Upper lobe of left lung (tissue), 6 donors: ENCODE measurements around the gene HYAL4. TPM values are rescaled to one million over a fixed set of nuclear protein-coding genes. Genes with fewer than 3 reads are reported as not detected.

Source experiments
- ATAC-seq, 2 donors: fragments of 200-7000 bp; cut with Tn5 transposase; one replicate each; pipeline ENCODE4 v1.9.1; 2022; ENCODE audit warnings: mild to moderate bottlenecking in 2 of 2, moderate library complexity in 2 of 2; ENCODE audit not compliant: low FRiP score in 2 of 2
- DNase-seq, 2 donors: peaks; one replicate each; pipeline ENCODE4 v3.0.0-alpha.2; 2019 to 2020
- H3K27ac ChIP-seq, 4 donors: fragments of 200-600 bp; sonication (generic); one replicate each; pipeline ENCODE4 v1.5.1; 2016 to 2019
- H3K27me3 ChIP-seq, 4 donors: fragments of 200-600 bp; sonication (generic); one replicate each; pipeline ENCODE4 v1.5.1; 2017 to 2019
- H3K36me3 ChIP-seq, 4 donors: fragments of 200-600 bp; sonication (generic); one replicate each; pipeline ENCODE4 v1.5.1; 2016 to 2019
- H3K4me1 ChIP-seq, 4 donors: fragments of 200-600 bp; sonication (generic); one replicate each; pipeline ENCODE4 v1.5.1; 2018 to 2019
- H3K4me3 ChIP-seq, 4 donors: fragments of 200-600 bp; sonication (generic); one replicate each; pipeline ENCODE4 v1.5.1; 2017 to 2019; ENCODE audit warnings: mild to moderate bottlenecking in 2 of 4, moderate library complexity in 1 of 4
- H3K9me3 ChIP-seq, 4 donors: fragments of 200-600 bp; sonication (generic); one replicate each; pipeline ENCODE4 v1.5.1; 2018 to 2019
- CTCF ChIP-seq, 6 experiments: fragments of 450-650 bp in 4 of 6; fragments of 200-600 bp in 2 of 6; sonication (generic) in 2 of 6; IDR thresholded peaks; one replicate each; pipeline ENCODE4 v1.5.1; 2016 to 2019; ENCODE audit warnings: antibody characterized with exemption in 6 of 6
- EP300 ChIP-seq, 4 donors: sonication (generic); formaldehyde crosslinking; IDR thresholded peaks; one replicate each; pipeline ENCODE4 v1.5.1; 2017; ENCODE audit warnings: antibody characterized with exemption in 4 of 4, control low read depth in 2 of 4
- POLR2A ChIP-seq, 4 donors: fragments of 450-650 bp; IDR thresholded peaks; one replicate each; pipeline ENCODE4 v1.5.1; 2016 to 2017; ENCODE audit warnings: antibody characterized with exemption in 4 of 4, mild to moderate bottlenecking in 2 of 4
- POLR2AphosphoS5 ChIP-seq, 2 donors: sonication (generic); formaldehyde crosslinking; IDR thresholded peaks; one replicate each; pipeline ENCODE4 v1.5.1; 2017; ENCODE audit warnings: antibody characterized with exemption in 2 of 2
- WGBS, 2 donors: methylation state at CpG; one replicate each; pipeline ENCODE4 v1.1.5; 2017 to 2018; 5-methylcytosine and 5-hydroxymethylcytosine counted together
- total RNA-seq, 6 donors: library from RNA; depleted of rRNA in 4 of 6; stranded (reverse); fragments of >200 nt in 4 of 6; gene quantifications; one replicate each; pipeline versions ENCODE4 v1.1.0 to v1.2.1, GENCODE V29; 2016 to 2021
- donor health status: DM: no; HTN: no; CAD: no; lungs with moderate emphysema.
- donor health status: DM: no; HTN: yes; CAD: no; lungs with severe emphysema.

The HYAL4 gene
- total RNA-seq, 6 donors from 2014 or later, result not detected

GRCh38 chr7:123862775-123863174 is 17.8 kb downstream of the HYAL4 start:
- Histone ChIP-seq H3K36me3 (no peaks in the 10 kb centered on the region), H3K4me3 (no peak overlapping the region), H3K4me1 (peaks cover 0 to 5% (median 1%) of the 10 kb centered on the region in 4 donors), H3K9me3 (no peaks in the 10 kb centered on the region), H3K27me3 (no peaks in the 10 kb centered on the region), H3K27ac (no peak overlapping the region)
- ATAC-seq (no peak), DNase-seq (no peak)
- no peak for TF ChIP-seq EP300 (IDR thresholded peaks at IDR 0.05)
- no peak for TF ChIP-seq POLR2A (IDR thresholded peaks at IDR 0.05)
- TF ChIP-seq POLR2AphosphoS5 (IDR thresholded peaks at IDR 0.05), result no peak
- TF ChIP-seq CTCF (IDR thresholded peaks at IDR 0.05), result no peak

- 86 to 92% methylated on average over 1 of the region's 1 CpG for WGBS, 2 donors
- H3K27ac ChIP-seq, result no peak overlapping the region
- DNase-seq (no peak), ATAC-seq (no peak)
- no peaks in the 10 kb centered on the region for H3K27me3 ChIP-seq
- H3K9me3 ChIP-seq, result no peaks in the 10 kb centered on the region
- no peak for TF ChIP-seq POLR2A (IDR thresholded peaks at IDR 0.05)
- no peak for TF ChIP-seq CTCF (IDR thresholded peaks at IDR 0.05)
- TF ChIP-seq POLR2AphosphoS5 (IDR thresholded peaks at IDR 0.05), result no peak
- TF ChIP-seq EP300 (IDR thresholded peaks at IDR 0.05), result no peak
- no peak overlapping the region for H3K4me3 ChIP-seq
- H3K36me3 ChIP-seq, result no peaks in the 10 kb centered on the region
- H3K4me1 ChIP-seq, result peaks cover 0 to 5% (median 1%) of the 10 kb centered on the region in 4 donors
These were observed 18.5 kb downstream of the HYAL4 start for GRCh38 chr7:123863461-123863860.

GRCh38 chr7:123864012-123864411 is 19.0 kb downstream of the HYAL4 start:
- peaks cover 0 to 5% (median 1%) of the 10 kb centered on the region in 4 donors for H3K4me1 ChIP-seq
- H3K9me3 ChIP-seq, result no peaks in the 10 kb centered on the region
- ATAC-seq, result no peak
- no peak for TF ChIP-seq EP300 (IDR thresholded peaks at IDR 0.05)
- TF ChIP-seq POLR2AphosphoS5 (IDR thresholded peaks at IDR 0.05), result no peak
- no peak for TF ChIP-seq CTCF (IDR thresholded peaks at IDR 0.05)
- TF ChIP-seq POLR2A (IDR thresholded peaks at IDR 0.05), result no peak
- no peaks in the 10 kb centered on the region for H3K36me3 ChIP-seq
- no peaks in the 10 kb centered on the region for H3K27me3 ChIP-seq
- WGBS, 2 donors, result 33 to 76% methylated on average over 1 of the region's 1 CpG
- DNase-seq, result no peak
- no peak overlapping the region for H3K27ac ChIP-seq
- H3K4me3 ChIP-seq, result no peak overlapping the region

- no peaks in the 10 kb centered on the region for H3K27me3 ChIP-seq
- ATAC-seq, result no peak
- peaks cover 0 to 5% (median 1%) of the 10 kb centered on the region in 4 donors for H3K4me1 ChIP-seq
- DNase-seq, result no peak
- no peak overlapping the region for H3K27ac ChIP-seq
- no peak for TF ChIP-seq EP300 (IDR thresholded peaks at IDR 0.05)
- no peaks in the 10 kb centered on the region for H3K36me3 ChIP-seq
- WGBS, 2 donors, result 77 to 79% methylated on average over 3 of the region's 3 CpGs
- no peaks in the 10 kb centered on the region for H3K9me3 ChIP-seq
- no peak overlapping the region for H3K4me3 ChIP-seq
These were observed 19.5 kb downstream of the HYAL4 start for GRCh38 chr7:123864436-123864835.

GRCh38 chr7:123864966-123865365 is 20.0 kb downstream of the HYAL4 start:
- Histone ChIP-seq H3K27ac (no peak overlapping the region), H3K36me3 (no peaks in the 10 kb centered on the region), H3K27me3 (no peaks in the 10 kb centered on the region), H3K4me1 (peaks cover 0 to 5% (median 1%) of the 10 kb centered on the region in 4 donors), H3K9me3 (no peaks in the 10 kb centered on the region), H3K4me3 (no peak overlapping the region)
- WGBS, 2 donors, result 62 to 67% methylated on average over 1 of the region's 1 CpG
- DNase-seq (no peak), ATAC-seq (no peak)
- TF ChIP-seq POLR2A (IDR thresholded peaks at IDR 0.05) (no peak), POLR2AphosphoS5 (IDR thresholded peaks at IDR 0.05) (no peak), EP300 (IDR thresholded peaks at IDR 0.05) (no peak), CTCF (IDR thresholded peaks at IDR 0.05) (no peak)
